IMR-90 (cell line): ENCODE data around the gene PTPRU. TPM values are rescaled to one million over a fixed set of nuclear protein-coding genes. Genes with fewer than 3 reads are reported as not detected.

Source experiments
- ATAC-seq: fragments of 200-7000 bp; cut with Tn5 transposase; 2 replicates; pipeline ENCODE4 v1.9.1; 2020; ENCODE audit warnings: low read depth, mild to moderate bottlenecking, moderate library complexity
- BruUV-seq: library from RNA; stranded (reverse); fragments of 400-500 nt; replicated peaks from 2 replicates; lab custom pipeline; 2021; lab: Mats Ljungman, UMichigan
- CTCF ChIA-PET: fragments of 300-600 bp; formaldehyde crosslinking; extraction: SDS; loops from one replicate; lab custom pipeline; 2021; ENCODE audit warnings: antibody characterized with exemption; lab: Yijun Ruan, JAX
- POLR2A ChIA-PET: fragments of 300-600 bp; sonication (Branson Sonifier 250); formaldehyde crosslinking; loops from one replicate; lab custom pipeline; 2022; ENCODE audit warnings: antibody characterized with exemption; ENCODE audit not compliant: unreplicated experiment; lab: Charles Lee
- DNase-seq: peaks from one replicate; pipeline ENCODE4 v3.0.0; 2013
- H2AFZ ChIP-seq: replicated peaks from 2 replicates; pipeline ENCODE3; 2013; ENCODE audit warnings: low read length, mild to moderate bottlenecking; ENCODE audit not compliant: poor library complexity
- H2AK5ac ChIP-seq: 2 replicates; pipeline ENCODE4 v1.6.1; 2013; ENCODE audit warnings: low read depth, low read length, inconsistent platforms
- H2AK9ac ChIP-seq: replicated peaks from 2 replicates; pipeline ENCODE3; 2013; ENCODE audit warnings: mild to moderate bottlenecking, low read depth, low read length, moderate library complexity; ENCODE audit not compliant: poor library complexity
- H2BK120ac ChIP-seq: 2 replicates; pipeline ENCODE4 v1.6.1; 2013; ENCODE audit warnings: low read depth, low read length, inconsistent platforms
- H2BK15ac ChIP-seq: 3 replicates; pipeline ENCODE4 v1.6.1; 2013; ENCODE audit warnings: low read depth, low read length, inconsistent platforms
- H2BK20ac ChIP-seq: 2 replicates; pipeline ENCODE4 v1.6.1; 2013; ENCODE audit warnings: low read depth, mild to moderate bottlenecking, inconsistent platforms, low read length, moderate library complexity
- H2BK5ac ChIP-seq: 2 replicates; pipeline ENCODE4 v1.6.1; 2013; ENCODE audit warnings: mild to moderate bottlenecking, low read depth, low read length, inconsistent platforms; ENCODE audit not compliant: poor library complexity, severe bottlenecking
- H3K14ac ChIP-seq: replicated peaks from 2 replicates; pipeline ENCODE4 v1.6.1; 2013; ENCODE audit warnings: low read depth, low read length, inconsistent platforms
- H3K18ac ChIP-seq: 2 replicates; pipeline ENCODE4 v1.6.1; 2013; ENCODE audit warnings: low read depth, low read length, control low read depth
- H3K23ac ChIP-seq: 2 replicates; pipeline ENCODE4 v1.6.1; 2013; ENCODE audit warnings: low read depth, low read length, inconsistent platforms
- H3K27ac ChIP-seq: 2 replicates; pipeline ENCODE4 v1.5.1; 2013; ENCODE audit warnings: mild to moderate bottlenecking, control low read depth, low read length; ENCODE audit not compliant: insufficient read depth
- H3K27me3 ChIP-seq: 2 replicates; pipeline ENCODE4 v1.6.1; 2013; ENCODE audit warnings: low read length; ENCODE audit not compliant: control insufficient read depth, insufficient read depth
- H3K36me3 ChIP-seq: 2 replicates; pipeline ENCODE4 v1.6.1; 2013; ENCODE audit warnings: low read length, mixed read lengths; ENCODE audit not compliant: control insufficient read depth, insufficient read depth
- H3K4ac ChIP-seq: 2 replicates; pipeline ENCODE4 v1.6.1; 2013; ENCODE audit warnings: low read depth, low read length, inconsistent platforms
- H3K4me1 ChIP-seq: 2 replicates; pipeline ENCODE4 v1.6.1; 2013; ENCODE audit warnings: low read length, mixed read lengths; ENCODE audit not compliant: control insufficient read depth, insufficient read depth
- H3K4me2 ChIP-seq: 2 replicates; pipeline ENCODE4 v1.6.1; 2013; ENCODE audit warnings: low read depth, mild to moderate bottlenecking, control low read depth, low read length, moderate library complexity
- H3K4me3 ChIP-seq: 2 replicates; pipeline ENCODE4 v1.5.1; 2013; ENCODE audit warnings: low read depth, mild to moderate bottlenecking, control low read depth, low read length, moderate library complexity; ENCODE audit not compliant: insufficient read depth
- H3K56ac ChIP-seq: 2 replicates; pipeline ENCODE4 v1.6.1; 2013; ENCODE audit warnings: low read length, inconsistent platforms; ENCODE audit not compliant: insufficient read depth; ENCODE audit errors: extremely low read depth
- H3K79me1 ChIP-seq, 2 experiments: 2 replicates each; pipeline ENCODE4 v1.6.1; 2013; ENCODE audit warnings: low read length in 2 of 2, inconsistent platforms in 1 of 2, low read depth in 1 of 2
- H3K9ac ChIP-seq: 2 replicates; pipeline ENCODE4 v1.6.1; 2013; ENCODE audit warnings: low read depth, low read length, control low read depth
- H3K9me1 ChIP-seq: 2 replicates; pipeline ENCODE4 v1.6.1; 2013; ENCODE audit warnings: low read length, inconsistent platforms; ENCODE audit not compliant: insufficient read depth
- H3K9me3 ChIP-seq: 2 replicates; pipeline ENCODE4 v1.6.1; 2013; ENCODE audit warnings: low read length; ENCODE audit not compliant: control insufficient read depth, insufficient read depth
- H4K20me1 ChIP-seq: 2 replicates; pipeline ENCODE4 v1.6.1; 2013; ENCODE audit warnings: low read length, inconsistent platforms; ENCODE audit not compliant: insufficient read depth
- H4K5ac ChIP-seq: 2 replicates; pipeline ENCODE4 v1.6.1; 2013; ENCODE audit warnings: mild to moderate bottlenecking, low read depth, low read length, control low read depth
- H4K8ac ChIP-seq, 2 experiments: 2 replicates each; pipeline ENCODE4 v1.6.1; 2013; ENCODE audit warnings: low read depth in 2 of 2, low read length in 2 of 2, control low read depth in 1 of 2, inconsistent platforms in 1 of 2
- H4K91ac ChIP-seq: 2 replicates; pipeline ENCODE4 v1.6.1; 2013; ENCODE audit warnings: low read depth, low read length, inconsistent platforms; ENCODE audit not compliant: insufficient read depth
- BHLHE40 ChIP-seq: fragments of 150-350 bp; IDR thresholded peaks from 2 replicates; pipeline ENCODE4 v1.6.1; 2016; ENCODE audit warnings: mild to moderate bottlenecking, low read depth, low read length
- CEBPB ChIP-seq: IDR thresholded peaks from 2 replicates; pipeline ENCODE4 v1.6.1; 2012; ENCODE audit warnings: low read depth, low read length, improper control_type of control experiment
- CHD1 ChIP-seq: IDR thresholded peaks from 2 replicates; pipeline ENCODE4 v1.6.1; 2012; ENCODE audit warnings: low read depth, low read length, improper control_type of control experiment
- CTCF ChIP-seq: conservative IDR thresholded peaks from 2 replicates; pipeline ENCODE4 v1.5.1; 2012; ENCODE audit warnings: mild to moderate bottlenecking, low read depth, low read length, improper control_type of control experiment
- ELK1 ChIP-seq: fragments of 150-350 bp; IDR thresholded peaks from 2 replicates; pipeline ENCODE4 v1.6.1; 2016; ENCODE audit warnings: low read depth, mild to moderate bottlenecking, low read length, moderate library complexity, borderline replicate concordance
- FOS ChIP-seq: fragments of 150-350 bp; IDR thresholded peaks from 2 replicates; pipeline ENCODE4 v1.6.1; 2016; ENCODE audit warnings: low read depth, low read length
- MAFK ChIP-seq: IDR thresholded peaks from 2 replicates; pipeline ENCODE4 v1.6.1; 2012; ENCODE audit warnings: low read depth, low read length, improper control_type of control experiment
- MAZ ChIP-seq: IDR thresholded peaks from 2 replicates; pipeline ENCODE4 v1.6.1; 2012; ENCODE audit warnings: low read depth, mild to moderate bottlenecking, low read length, improper control_type of control experiment, moderate library complexity, borderline replicate concordance
- MXI1 ChIP-seq: IDR thresholded peaks from 2 replicates; pipeline ENCODE4 v1.6.1; 2012; ENCODE audit warnings: low read depth, mild to moderate bottlenecking, low read length, moderate library complexity, borderline replicate concordance
- NFE2L2 ChIP-seq: fragments of 150-350 bp; IDR thresholded peaks from 2 replicates; pipeline ENCODE4 v1.6.1; 2016; ENCODE audit warnings: low read depth, mild to moderate bottlenecking, low read length
- POLR2A ChIP-seq: IDR thresholded peaks from 2 replicates; pipeline ENCODE4 v1.6.1; 2012; ENCODE audit warnings: mild to moderate bottlenecking, low read depth, low read length
- RAD21 ChIP-seq: IDR thresholded peaks from 2 replicates; pipeline ENCODE4 v1.6.1; 2012; ENCODE audit warnings: low read length, improper control_type of control experiment
- RCOR1 ChIP-seq: IDR thresholded peaks from 2 replicates; pipeline ENCODE4 v1.6.1; 2012; ENCODE audit warnings: mild to moderate bottlenecking, low read length, improper control_type of control experiment; ENCODE audit not compliant: insufficient replicate concordance
- RFX5 ChIP-seq: IDR thresholded peaks from 2 replicates; pipeline ENCODE4 v1.8.0; 2012; ENCODE audit warnings: low read depth, mild to moderate bottlenecking, low read length, moderate library complexity
- USF2 ChIP-seq: fragments of 150-350 bp; IDR thresholded peaks from 2 replicates; pipeline ENCODE4 v1.6.1; 2017; ENCODE audit warnings: mild to moderate bottlenecking, antibody characterized with exemption, low read length, low read depth
- WGBS, 2 experiments: methylation state at CpG; one replicate each; pipeline versions ENCODE4 v1.1.5 to v1.1.7; 2013; ENCODE audit warnings: missing lambda C conversion rate in 2 of 2; ENCODE audit not compliant: insufficient read length in 1 of 2; ENCODE audit errors: extremely low coverage in 2 of 2; 5-methylcytosine and 5-hydroxymethylcytosine counted together
- dilution Hi-C: fragments of 300-500 bp; cut with HindIII; formaldehyde crosslinking; loops from one replicate; pipeline ENCODE4 v1.14.3; 2018; ENCODE audit warnings: low sequenced_read_pairs; ENCODE audit not compliant: unreplicated experiment
- in situ Hi-C: fragments of 300-500 bp; cut with MboI; formaldehyde crosslinking; loops from 3 replicates; pipeline ENCODE4 v1.14.3; 2019; ENCODE audit warnings: low sequenced_read_pairs, inconsistent platforms, mixed read lengths
- intact Hi-C: fragments of 100-400 bp; cut with micrococcal nuclease; formaldehyde crosslinking; loops from 2 replicates; pipeline ENCODE4 v1.10.0; 2022
- polyA plus RNA-seq, 3 experiments: library from polyadenylated mRNA; depleted of rRNA; stranded (reverse); fragments of >200 nt; gene quantifications; 2 replicates each; pipeline ENCODE4 v1.2.3, GENCODE V29; 2012; ENCODE audit warnings: low replicate concordance in 1 of 3
- total RNA-seq: library from RNA; depleted of rRNA; stranded (reverse); fragments of >200 nt; gene quantifications from 2 replicates; pipeline ENCODE4 v1.2.3, GENCODE V29; 2012

PTPRU gene
- total and polyA plus RNA-seq, 2 of the 4 experiments (the other 2 are of a cell fraction), result 7.0 to 10.7 TPM

GRCh38 chr1:29317063-29317915 is 81.0 kb downstream of the PTPRU start:
- Histone ChIP-seq H4K8ac (no peak overlapping the region), H3K9me1 (no peaks in the 10 kb centered on the region), H3K27me3 (no peaks in the 10 kb centered on the region), H3K27ac (no peak overlapping the region), H2BK5ac (no peak overlapping the region), H2BK120ac (no peak overlapping the region), H3K9me3 (no peaks in the 10 kb centered on the region), H4K5ac (no peak overlapping the region), H2BK15ac (no peak overlapping the region), H3K4me2 (no peak overlapping the region), H2BK20ac (no peak overlapping the region), H2AK9ac (no peak overlapping the region), H3K4ac (no peak overlapping the region), H3K9ac (no peak overlapping the region), H3K4me3 (no peak overlapping the region), H3K18ac (no peak overlapping the region), H3K79me1 (no peaks in the 10 kb centered on the region), H2AFZ (no peak overlapping the region), H3K36me3 (peaks cover 9% of the 10 kb centered on the region; the same call in 1 of the 2 replicates), H4K91ac (no peak overlapping the region), H3K4me1 (no peaks in the 10 kb centered on the region), H3K23ac (no peak overlapping the region), H3K14ac (no peak overlapping the region), H3K56ac (no peak overlapping the region), H4K20me1 (no peaks in the 10 kb centered on the region), H2AK5ac (no peak overlapping the region)
- intact Hi-C loops, result no loop called here
- 100% methylated on average over 2 of the region's 30 CpGs; no CpG with 5 or more reads in 1 of the 2 experiments for WGBS, 2 experiments
- in situ Hi-C loops, result no loop called here
- no peak for ATAC-seq
- ChIA-PET CTCF (no interaction called here), POLR2A (no interaction called here)
- no TSS peak for BruUV-seq
- dilution Hi-C loops, result no loop called here
- DNase-seq, result no peak
- TF ChIP-seq RAD21 (no peak), FOS (no peak), CEBPB (no peak), RFX5 (no peak), ELK1 (no peak), POLR2A (no peak), MAFK (no peak), MAZ (no peak), NFE2L2 (no peak), CHD1 (no peak), CTCF (no peak), USF2 (no peak), MXI1 (no peak), RCOR1 (no peak), BHLHE40 (no peak)
